Measurements from ENCODE around the gene OR10A5. TPM values are rescaled to one million over a fixed set of nuclear protein-coding genes. Genes with fewer than 3 reads are reported as not detected.
A peak's percentile ranks its signal among the peaks of the same experiment; 100 is the strongest.

OR10A5 gene
- total and polyA plus RNA-seq, 7 experiments from 2014 or later = not detected

GRCh38 chr11:6818967-6819366 is 26.5 kb upstream of the OR10A5 start:
- H3K36me3 Mint-ChIP-seq = peaks cover 0 to 5% (median 0%) of the 10 kb centered on the region in 5 donors
- Histone ChIP-seq H3K4me3 (ENCODE audit: low read length) (no peak overlapping the region), H3K9me3 (ENCODE audit: control insufficient read depth in 2 of 3, low read length in 3 of 3) (no peaks in the 10 kb centered on the region), H3K27me3 (ENCODE audit: control insufficient read depth in 2 of 2, insufficient read depth in 2 of 2, low read length in 2 of 2) (no peaks in the 10 kb centered on the region), H3K4me1 (ENCODE audit: control insufficient read depth in 2 of 2, insufficient read depth in 2 of 2, low read length in 2 of 2) (no peaks in the 10 kb centered on the region), H3K36me3 (ENCODE audit: control insufficient read depth in 2 of 3, insufficient read depth in 3 of 3, low read length in 3 of 3) (no peaks in the 10 kb centered on the region), H3K27ac (ENCODE audit: low read depth, low read length) (no peak overlapping the region)
- H3K4me1 Mint-ChIP-seq = no peaks in the 10 kb centered on the region
- intact Hi-C loops (cut with micrococcal nuclease) = loop anchor here in 1 of 2 donors (10.0 kb wide), 1 partner anchor 626 kb away; no protein-coding TSS in a partner anchor
- DNase-seq = no peak
- peaks cover 0 to 13% (median 5%) of the 10 kb centered on the region in 11 donors for H3K9me3 Mint-ChIP-seq
- no peak overlapping the region for H3K4me3 Mint-ChIP-seq
- ChIA-PET POLR2A (no interaction called here), CTCF (no interaction called here)
- no peak for ATAC-seq
- peaks cover 2 to 29% (median 20%) of the 10 kb centered on the region in 5 donors for H3K27me3 Mint-ChIP-seq
- no peak overlapping the region for H3K27ac Mint-ChIP-seq

- POLR2A ChIA-PET = no interaction called here
- Histone ChIP-seq H3K9me3 (ENCODE audit: control insufficient read depth in 2 of 3, low read length in 3 of 3) (no peaks in the 10 kb centered on the region), H3K4me3 (ENCODE audit: low read length) (no peak overlapping the region), H3K4me1 (ENCODE audit: control insufficient read depth in 2 of 2, insufficient read depth in 2 of 2, low read length in 2 of 2) (no peaks in the 10 kb centered on the region), H3K36me3 (ENCODE audit: control insufficient read depth in 2 of 3, insufficient read depth in 3 of 3, low read length in 3 of 3) (no peaks in the 10 kb centered on the region), H3K27me3 (ENCODE audit: control insufficient read depth in 2 of 2, insufficient read depth in 2 of 2, low read length in 2 of 2) (no peaks in the 10 kb centered on the region), H3K27ac (ENCODE audit: low read depth, low read length) (no peak overlapping the region)
- Mint-ChIP-seq H3K27ac (no peak overlapping the region), H3K9me3 (peaks cover 0 to 13% (median 5%) of the 10 kb centered on the region in 11 donors), H3K36me3 (peaks cover 0 to 5% (median 0%) of the 10 kb centered on the region in 5 donors), H3K4me1 (no peaks in the 10 kb centered on the region), H3K4me3 (no peak overlapping the region), H3K27me3 (peaks cover 4 to 29% (median 24%) of the 10 kb centered on the region in 5 donors)
- DNase-seq (no peak), ATAC-seq (no peak)
- CTCF ChIA-PET = no interaction called here
- intact Hi-C loops (cut with micrococcal nuclease) = no loop called here
Observed at GRCh38 chr11:6824136-6824823, 21.2 kb upstream of the OR10A5 start.

GRCh38 chr11:6825231-6825744 is 20.2 kb upstream of the OR10A5 start:
- Histone ChIP-seq H3K27me3 (ENCODE audit: control insufficient read depth in 2 of 2, insufficient read depth in 2 of 2, low read length in 2 of 2) (no peaks in the 10 kb centered on the region), H3K36me3 (ENCODE audit: control insufficient read depth in 2 of 3, insufficient read depth in 3 of 3, low read length in 3 of 3) (no peaks in the 10 kb centered on the region), H3K4me1 (ENCODE audit: control insufficient read depth in 2 of 2, insufficient read depth in 2 of 2, low read length in 2 of 2) (no peaks in the 10 kb centered on the region), H3K4me3 (ENCODE audit: low read length) (no peak overlapping the region), H3K9me3 (ENCODE audit: control insufficient read depth in 2 of 3, low read length in 3 of 3) (no peaks in the 10 kb centered on the region), H3K27ac (ENCODE audit: low read depth, low read length) (no peak overlapping the region)
- intact Hi-C loops (cut with micrococcal nuclease) = no loop called here
- ChIA-PET POLR2A (no interaction called here), CTCF (no interaction called here)
- DNase-seq = no peak
- no peaks in the 10 kb centered on the region for H3K4me1 Mint-ChIP-seq
- H3K27ac Mint-ChIP-seq = no peak overlapping the region
- no peak for ATAC-seq
- H3K9me3 Mint-ChIP-seq = peaks cover 0 to 8% (median 2%) of the 10 kb centered on the region in 11 donors
- H3K27me3 Mint-ChIP-seq = peaks cover 4 to 26% (median 19%) of the 10 kb centered on the region in 5 donors
- H3K4me3 Mint-ChIP-seq = no peak overlapping the region
- peaks cover 0 to 1% (median 0%) of the 10 kb centered on the region in 5 donors for H3K36me3 Mint-ChIP-seq

- DNase-seq (no peak), ATAC-seq (no peak)
- H3K27ac ChIP-seq (ENCODE audit: low read depth, low read length) = no peak overlapping the region
- intact Hi-C loops (cut with micrococcal nuclease) = no loop called here
- no peaks in the 10 kb centered on the region for H3K4me1 ChIP-seq (ENCODE audit: control insufficient read depth in 2 of 2, insufficient read depth in 2 of 2, low read length in 2 of 2)
- no peaks in the 10 kb centered on the region for H3K36me3 ChIP-seq (ENCODE audit: control insufficient read depth in 2 of 3, insufficient read depth in 3 of 3, low read length in 3 of 3)
- no peak overlapping the region for H3K4me3 ChIP-seq (ENCODE audit: low read length)
- no peaks in the 10 kb centered on the region for H3K9me3 ChIP-seq (ENCODE audit: control insufficient read depth in 2 of 3, low read length in 3 of 3)
- POLR2A ChIA-PET = no interaction called here
- H3K36me3 Mint-ChIP-seq = no peaks in the 10 kb centered on the region
- CTCF ChIA-PET = no interaction called here
- no peaks in the 10 kb centered on the region for H3K27me3 ChIP-seq (ENCODE audit: control insufficient read depth in 2 of 2, insufficient read depth in 2 of 2, low read length in 2 of 2)
- H3K27me3 Mint-ChIP-seq = peaks cover 1 to 31% (median 18%) of the 10 kb centered on the region in 5 donors
- no peaks in the 10 kb centered on the region for H3K9me3 Mint-ChIP-seq
- H3K27ac Mint-ChIP-seq = peak overlapping the region in 1 of 9 donors; percentile 14
- H3K4me1 Mint-ChIP-seq = peaks cover 0 to 1% (median 0%) of the 10 kb centered on the region in 7 donors
- no peak overlapping the region for H3K4me3 Mint-ChIP-seq
Observed at GRCh38 chr11:6828103-6828502, 17.4 kb upstream of the OR10A5 start.

GRCh38 chr11:6833356-6833755 is 12.1 kb upstream of the OR10A5 start:
- H3K27ac ChIP-seq (ENCODE audit: low read depth, low read length) = no peak overlapping the region
- CTCF ChIA-PET = interaction anchor here (0.5 to 0.8 kb wide), 2 partner anchors 21 to 518 kb away, joined by 3 to 4 read pairs; no protein-coding TSS in a partner anchor
- H3K4me1 Mint-ChIP-seq = peaks cover 0 to 2% (median 0%) of the 10 kb centered on the region in 7 donors
- no peaks in the 10 kb centered on the region for H3K9me3 Mint-ChIP-seq
- H3K4me3 Mint-ChIP-seq = no peak overlapping the region
- no peaks in the 10 kb centered on the region for H3K27me3 ChIP-seq (ENCODE audit: control insufficient read depth in 2 of 2, insufficient read depth in 2 of 2, low read length in 2 of 2)
- no peaks in the 10 kb centered on the region for H3K9me3 ChIP-seq (ENCODE audit: control insufficient read depth in 2 of 3, low read length in 3 of 3)
- POLR2A ChIA-PET = no interaction called here
- H3K4me1 ChIP-seq (ENCODE audit: control insufficient read depth in 2 of 2, insufficient read depth in 2 of 2, low read length in 2 of 2) = no peaks in the 10 kb centered on the region
- no peak overlapping the region for H3K4me3 ChIP-seq (ENCODE audit: low read length)
- no peaks in the 10 kb centered on the region for H3K36me3 ChIP-seq (ENCODE audit: control insufficient read depth in 2 of 3, insufficient read depth in 3 of 3, low read length in 3 of 3)
- no peak overlapping the region for H3K27ac Mint-ChIP-seq
- DNase-seq = no peak
- peaks cover 3 to 20% (median 13%) of the 10 kb centered on the region in 5 donors for H3K27me3 Mint-ChIP-seq
- ATAC-seq = no peak
- intact Hi-C loops (cut with micrococcal nuclease) = no loop called here
- H3K36me3 Mint-ChIP-seq = no peaks in the 10 kb centered on the region

- H3K27ac Mint-ChIP-seq = no peak overlapping the region
- H3K4me3 Mint-ChIP-seq = no peak overlapping the region
- H3K4me1 ChIP-seq (ENCODE audit: control insufficient read depth in 2 of 2, insufficient read depth in 2 of 2, low read length in 2 of 2) = no peaks in the 10 kb centered on the region
- no peaks in the 10 kb centered on the region for H3K27me3 ChIP-seq (ENCODE audit: control insufficient read depth in 2 of 2, insufficient read depth in 2 of 2, low read length in 2 of 2)
- no peak overlapping the region for H3K27ac ChIP-seq (ENCODE audit: low read depth, low read length)
- intact Hi-C loops (cut with micrococcal nuclease) = no loop called here
- H3K9me3 ChIP-seq (ENCODE audit: control insufficient read depth in 2 of 3, low read length in 3 of 3) = no peaks in the 10 kb centered on the region
- peaks cover 0 to 2% (median 0%) of the 10 kb centered on the region in 7 donors for H3K4me1 Mint-ChIP-seq
- peaks cover 3 to 20% (median 7%) of the 10 kb centered on the region in 5 donors for H3K27me3 Mint-ChIP-seq
- CTCF ChIA-PET = interaction anchor here (0.8 kb wide), 1 partner anchor 21 kb away, joined by 4 read pairs; no protein-coding TSS in a partner anchor
- DNase-seq (no peak), ATAC-seq (no peak)
- POLR2A ChIA-PET = no interaction called here
- no peaks in the 10 kb centered on the region for H3K36me3 Mint-ChIP-seq
- no peaks in the 10 kb centered on the region for H3K36me3 ChIP-seq (ENCODE audit: control insufficient read depth in 2 of 3, insufficient read depth in 3 of 3, low read length in 3 of 3)
- no peaks in the 10 kb centered on the region for H3K9me3 Mint-ChIP-seq
- H3K4me3 ChIP-seq (ENCODE audit: low read length) = no peak overlapping the region
Observed at GRCh38 chr11:6834021-6834420, 11.5 kb upstream of the OR10A5 start.

- Mint-ChIP-seq H3K36me3 (peaks cover 0 to 3% (median 0%) of the 10 kb centered on the region in 5 donors), H3K4me1 (peaks cover 0 to 6% (median 0%) of the 10 kb centered on the region in 7 donors), H3K27me3 (peaks cover 6 to 36% (median 35%) of the 10 kb centered on the region in 5 donors), H3K27ac (no peak overlapping the region), H3K4me3 (no peak overlapping the region), H3K9me3 (peaks cover 0 to 4% (median 0%) of the 10 kb centered on the region in 11 donors)
- H3K9me3 ChIP-seq (ENCODE audit: control insufficient read depth in 2 of 3, low read length in 3 of 3) = no peaks in the 10 kb centered on the region
- intact Hi-C loops (cut with micrococcal nuclease) = no loop called here
- no peaks in the 10 kb centered on the region for H3K36me3 ChIP-seq (ENCODE audit: control insufficient read depth in 2 of 3, insufficient read depth in 3 of 3, low read length in 3 of 3)
- DNase-seq = no peak
- no peak for ATAC-seq
- H3K4me1 ChIP-seq (ENCODE audit: control insufficient read depth in 2 of 2, insufficient read depth in 2 of 2, low read length in 2 of 2) = no peaks in the 10 kb centered on the region
- POLR2A ChIA-PET = no interaction called here
- H3K27me3 ChIP-seq (ENCODE audit: control insufficient read depth in 2 of 2, insufficient read depth in 2 of 2, low read length in 2 of 2) = no peaks in the 10 kb centered on the region
- CTCF ChIA-PET = no interaction called here
- no peak overlapping the region for H3K4me3 ChIP-seq (ENCODE audit: low read length)
- no peak overlapping the region for H3K27ac ChIP-seq (ENCODE audit: low read depth, low read length)
Observed at GRCh38 chr11:6841694-6842093, 3.8 kb upstream of the OR10A5 start.

All from naive thymus-derived CD4-positive, alpha-beta T cell (primary cell).